HG03521 (cell line): ENCODE measurements around the gene LGALS3.

Source experiments
- ATAC-seq: cut with Tn5 transposase; IDR thresholded peaks from one replicate; pipeline ENCODE4 v1.9.1; 2021; ENCODE audit warnings: mild to moderate bottlenecking, moderate library complexity; ENCODE audit not compliant: unreplicated experiment

LGALS3 gene

DNA sequence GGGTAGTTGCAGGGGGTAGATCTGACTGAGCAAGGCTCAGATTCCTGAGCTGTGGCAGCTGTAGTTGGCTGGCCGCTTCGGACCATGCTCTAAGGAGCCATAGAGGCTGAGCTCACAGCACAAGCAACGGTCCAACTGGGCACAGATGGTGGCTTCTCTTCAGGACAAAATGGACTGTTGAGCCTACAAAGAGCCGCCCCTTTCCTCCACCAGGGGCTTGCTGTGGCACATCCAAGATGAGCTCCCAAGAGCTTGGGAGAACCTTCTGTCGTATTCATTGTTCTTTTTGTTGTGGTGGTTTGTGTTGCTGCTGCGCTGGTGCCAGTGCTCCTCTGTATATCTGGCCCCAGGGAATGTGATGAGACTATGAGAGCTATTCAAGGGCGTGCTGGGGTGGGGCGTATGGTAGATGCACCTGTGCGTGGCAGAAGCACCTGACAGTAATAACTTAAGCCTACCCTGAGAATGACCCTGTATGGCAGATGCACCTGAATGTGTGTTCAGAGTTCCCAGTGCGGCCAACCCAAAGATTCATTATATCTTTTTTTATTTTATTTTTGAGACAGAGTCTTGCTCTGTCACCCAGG, 17.8 kb upstream of the LGALS3 start:
- ATAC-seq, result no peak

DNA sequence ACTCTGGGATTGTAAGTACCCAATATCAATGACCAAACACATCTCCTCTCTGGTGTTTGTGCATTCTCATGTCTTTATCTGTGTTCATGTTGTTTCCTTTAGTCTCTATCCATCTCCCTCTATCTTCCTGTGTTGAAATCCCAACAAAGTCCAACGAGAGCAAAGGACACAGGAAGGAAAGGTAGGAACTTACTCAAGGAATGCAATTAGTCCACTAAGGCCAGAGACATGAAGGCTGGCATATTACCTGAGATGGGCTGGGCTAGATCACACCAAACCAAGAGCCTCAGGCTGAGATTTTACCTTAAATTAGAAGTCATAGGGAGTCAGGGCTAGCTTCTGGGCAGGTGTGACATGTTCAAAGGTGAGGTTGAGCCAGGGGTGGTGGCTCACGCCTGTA, 14.3 kb upstream of the LGALS3 start:
- no peak for ATAC-seq

GRCh38 chr14:55115460-55115859, 13.6 kb upstream of the LGALS3 start:
- ATAC-seq, result no peak

DNA sequence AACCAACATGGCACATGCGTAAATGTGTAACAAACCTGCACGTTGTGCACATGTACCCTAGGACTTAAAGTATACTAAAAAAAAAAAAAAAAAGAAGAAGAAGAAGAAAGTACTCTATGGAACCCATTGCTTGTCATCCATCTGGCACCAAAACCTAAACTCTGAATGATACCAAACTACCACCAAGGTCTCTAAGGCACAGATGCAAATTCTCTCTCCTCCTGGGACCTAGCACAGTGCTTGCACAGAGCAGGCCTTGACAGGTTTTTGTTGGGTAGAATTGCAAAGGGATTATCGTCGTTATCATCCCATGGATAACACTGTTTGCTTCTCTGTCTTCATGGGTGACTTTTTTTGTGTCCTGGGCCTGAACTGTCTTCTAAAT, 13.2 kb upstream of the LGALS3 start:
- ATAC-seq, result no peak

DNA sequence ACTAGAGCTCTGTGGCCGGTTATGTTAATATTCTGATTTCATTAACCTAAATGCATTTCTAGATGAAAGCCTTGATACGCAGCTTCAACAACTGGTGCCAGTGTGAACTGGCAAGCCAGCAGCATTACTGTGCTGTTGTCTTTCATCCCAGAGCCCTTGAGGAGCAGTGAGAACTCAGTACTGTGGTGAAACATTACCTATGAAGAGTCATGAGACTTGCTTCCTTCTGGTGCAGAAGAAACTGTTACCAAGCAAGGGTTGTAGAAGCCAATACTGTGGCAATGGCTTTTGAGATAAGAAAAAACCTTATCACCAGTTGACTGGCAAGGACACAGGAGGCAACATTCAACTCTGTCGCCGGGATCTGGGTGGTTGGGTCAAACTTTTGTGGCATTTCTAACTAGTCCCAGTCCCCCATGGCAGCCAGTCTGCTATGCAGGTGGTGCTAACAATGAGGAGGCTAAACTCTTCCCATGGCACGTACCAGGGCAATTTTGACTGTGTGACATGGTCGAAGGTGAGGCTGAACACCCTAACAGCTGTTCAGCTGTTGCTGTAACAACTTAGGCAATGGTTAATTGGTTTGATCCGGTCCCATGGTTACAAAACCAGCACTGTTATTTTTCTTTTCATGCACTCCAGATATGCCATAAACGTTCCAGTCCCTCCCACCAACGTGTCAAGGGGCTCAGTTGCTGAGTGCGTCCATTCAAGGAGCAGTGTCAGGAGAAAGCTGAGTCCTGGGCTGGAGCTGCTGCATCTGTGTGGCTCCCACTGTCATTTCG, 12.6 kb upstream of the LGALS3 start:
- no peak for ATAC-seq

GRCh38 chr14:55117803-55118441, 11.1 kb upstream of the LGALS3 start:
- ATAC-seq, result no peak

DNA sequence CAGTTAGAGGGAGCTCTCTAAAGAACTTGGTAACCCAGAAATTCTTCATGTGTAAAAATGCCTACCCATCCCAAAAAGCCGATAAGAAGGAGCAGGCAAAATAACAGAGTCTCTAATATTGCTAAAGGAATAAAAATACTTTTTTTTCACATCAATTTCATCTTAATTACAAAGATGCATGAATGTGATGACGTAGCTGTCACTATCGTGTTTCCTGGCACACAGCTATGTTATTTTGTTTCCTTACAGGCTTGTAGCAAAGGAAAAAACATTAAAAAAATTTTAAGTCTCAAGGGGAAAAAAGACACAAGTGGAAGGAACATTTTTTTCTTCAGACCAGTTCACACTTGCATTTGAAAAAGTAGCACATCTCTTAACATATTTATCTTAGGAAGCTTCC, 10.3 kb upstream of the LGALS3 start:
- ATAC-seq, result no peak

DNA sequence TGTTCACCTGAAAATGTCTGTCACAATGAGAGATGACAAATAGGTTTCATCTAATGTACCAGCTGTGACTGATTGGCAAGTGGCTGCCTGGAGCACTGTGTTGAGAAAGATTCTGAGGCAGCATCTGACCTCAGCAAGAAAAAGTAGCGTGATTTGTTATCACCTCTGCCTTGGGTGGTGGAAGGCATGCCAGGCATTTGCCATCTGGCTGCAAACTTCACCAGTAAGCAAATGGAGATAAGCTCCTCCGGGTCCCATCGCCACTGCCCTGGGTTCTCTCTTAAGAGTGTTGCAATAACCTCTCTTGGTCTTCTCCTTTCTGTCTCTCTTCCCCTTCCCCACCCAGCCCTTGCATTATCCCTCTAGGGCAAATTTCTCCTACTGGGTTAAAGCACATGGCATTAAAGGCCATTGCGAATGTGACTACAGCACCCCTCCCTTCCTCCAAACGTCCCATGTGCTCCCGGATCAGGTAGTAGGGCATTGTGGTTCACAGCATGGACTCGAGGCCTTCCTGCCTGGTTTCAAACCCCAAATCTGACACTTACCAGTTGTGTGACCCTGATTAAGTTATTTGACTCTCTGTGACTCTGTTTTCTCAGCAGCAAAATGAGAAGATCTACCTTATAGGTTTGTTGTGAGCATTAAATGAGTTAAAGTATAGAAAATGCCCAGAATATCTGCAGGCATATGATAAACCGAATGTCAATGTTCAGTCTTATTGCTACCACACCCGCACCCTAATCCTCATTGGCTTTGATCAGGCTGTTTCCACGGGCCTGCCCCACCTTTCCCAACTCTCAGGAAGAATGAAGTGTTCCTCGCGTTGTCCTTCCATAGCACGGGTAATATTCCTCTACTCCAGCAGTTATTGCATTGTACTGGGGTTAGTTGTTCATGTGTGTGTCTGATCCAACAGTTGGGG, 8.2 kb upstream of the LGALS3 start:
- ATAC-seq, result no peak

DNA sequence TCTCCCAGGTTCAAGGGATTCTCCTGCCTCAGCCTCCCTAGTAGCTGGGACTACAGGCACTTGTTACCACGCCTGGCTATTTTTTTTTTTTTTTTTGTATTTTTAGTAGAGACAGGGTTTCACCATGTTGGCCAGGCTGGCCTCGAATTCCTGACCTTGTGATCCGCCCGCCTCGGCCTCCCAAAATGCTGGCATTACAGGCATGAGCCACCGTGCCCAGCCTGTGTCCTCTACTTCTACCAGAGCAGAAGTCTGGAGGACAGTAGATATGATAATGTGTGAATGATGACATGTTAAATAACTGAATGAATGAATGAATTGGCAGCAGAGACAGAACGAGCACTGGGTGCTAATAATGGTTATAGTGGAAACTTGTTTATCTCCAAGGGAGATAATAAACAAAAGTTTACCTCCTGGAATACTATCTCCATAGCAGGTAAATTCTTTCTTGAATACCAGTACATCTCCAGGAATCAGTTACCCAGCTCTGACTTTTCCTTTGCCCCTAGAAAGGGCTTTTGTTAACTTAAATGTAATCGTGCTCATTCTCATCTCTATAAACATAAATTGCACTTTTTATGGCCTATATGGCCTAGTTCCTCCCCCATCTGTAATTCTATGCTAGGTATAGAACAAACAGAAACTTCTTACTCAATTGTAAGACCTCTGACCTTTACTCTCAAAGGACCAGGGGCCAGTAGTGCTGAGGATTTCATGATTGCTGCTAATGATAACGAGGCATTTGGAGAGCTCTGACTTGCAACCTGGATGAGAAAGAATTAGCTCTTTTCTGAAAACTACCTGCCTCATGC, 7.2 kb upstream of the LGALS3 start:
- no peak for ATAC-seq

DNA sequence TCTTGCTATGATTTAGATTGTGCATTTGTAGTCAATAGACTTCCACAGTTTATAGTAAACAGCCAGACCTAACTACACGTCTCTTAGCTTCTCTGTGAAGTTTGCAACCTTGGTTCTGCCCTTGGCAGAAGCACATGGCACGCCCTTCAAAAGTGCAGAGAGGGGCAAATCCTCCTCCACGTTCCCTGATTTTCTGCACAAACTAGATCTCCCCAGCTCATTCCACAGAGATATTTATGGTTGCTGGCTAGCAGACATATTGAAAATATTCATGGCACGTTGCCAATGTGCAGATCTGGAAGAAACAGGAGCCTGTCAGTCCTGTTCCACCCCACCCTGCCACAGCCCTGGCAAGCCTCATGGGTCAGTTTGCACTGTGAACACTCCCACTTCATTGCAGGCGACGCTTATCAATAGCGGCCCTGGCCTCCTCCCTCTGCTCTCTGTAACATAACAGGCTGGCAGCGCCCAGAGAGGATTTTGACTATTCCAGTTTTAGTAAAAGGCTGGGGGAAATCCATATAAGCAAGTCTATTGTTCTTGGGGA, 6.5 kb upstream of the LGALS3 start:
- ATAC-seq, result no peak

GRCh38 chr14:55123101-55123500, 6.0 kb upstream of the LGALS3 start:
- no peak for ATAC-seq

GRCh38 chr14:55123852-55124639, 5.0 kb upstream of the LGALS3 start:
- ATAC-seq, result no peak

DNA sequence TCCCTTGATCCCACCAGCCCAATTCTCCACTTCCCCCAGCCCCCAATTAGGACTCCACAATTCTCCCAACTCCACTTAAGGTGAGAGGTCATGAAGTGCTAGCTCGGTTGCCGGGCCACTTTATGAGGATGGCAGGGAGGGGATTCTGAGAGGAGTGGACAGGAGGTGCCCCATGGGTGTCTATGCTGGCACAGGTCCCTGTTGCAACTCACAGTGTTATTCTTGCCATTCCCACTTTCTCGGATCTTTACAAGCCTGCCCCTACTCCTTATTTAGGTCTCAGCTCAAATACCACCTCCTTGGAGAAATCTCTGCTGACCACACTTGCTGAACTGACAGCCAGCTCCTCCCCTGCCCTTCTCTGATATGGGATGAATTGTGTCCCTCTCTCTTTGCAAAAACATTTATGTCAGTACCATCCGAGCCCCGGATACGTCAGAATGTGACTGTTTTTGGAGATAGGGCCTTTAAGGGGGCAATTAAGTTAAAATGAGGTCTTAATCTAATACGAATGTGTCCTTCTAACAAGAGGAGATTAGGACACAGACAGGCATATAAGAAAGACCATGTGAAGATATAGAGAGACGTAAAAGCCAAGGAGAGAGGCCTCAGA, 4.2 kb upstream of the LGALS3 start:
- ATAC-seq, result no peak

- ATAC-seq, result no peak
Measured at GRCh38 chr14:55125403-55125802, 3.6 kb upstream of the LGALS3 start.

- no peak for ATAC-seq
Measured at GRCh38 chr14:55126034-55126433, 3.0 kb upstream of the LGALS3 start.

GRCh38 chr14:55126932-55127459, 2.1 kb upstream of the LGALS3 start:
- ATAC-seq, result no peak

DNA sequence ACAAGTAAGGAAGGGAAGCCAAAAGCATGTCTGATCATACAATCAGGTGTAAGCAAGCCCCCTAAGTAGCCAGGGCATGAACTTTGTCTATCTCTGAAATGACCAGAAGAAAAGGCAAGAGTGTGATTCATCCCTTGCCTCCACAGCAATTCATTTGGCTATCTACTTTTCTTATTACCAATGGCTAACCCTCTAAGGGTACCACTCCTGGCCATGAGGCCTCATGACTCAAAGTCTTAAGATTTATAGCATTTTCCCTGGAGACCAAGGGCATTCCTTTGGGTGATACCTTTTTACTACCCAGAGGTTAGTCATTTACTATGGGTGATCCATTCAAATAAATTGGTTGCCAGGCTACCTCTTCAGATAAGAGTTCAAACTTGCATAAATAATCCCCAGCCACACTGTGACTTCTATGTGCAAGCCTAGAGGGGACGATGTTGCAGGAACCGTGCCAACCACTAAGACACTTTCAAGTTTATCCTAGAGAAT, 1.5 kb upstream of the LGALS3 start:
- ATAC-seq, result no peak

- no peak for ATAC-seq
Measured at GRCh38 chr14:55128386-55129085, 516 bp upstream of the LGALS3 start.
